Karpas-422 (cell line): ENCODE measurements around the gene SCP2. TPM values are rescaled to one million over a fixed set of nuclear protein-coding genes. Genes with fewer than 3 reads are reported as not detected.
A peak's percentile ranks its signal among the peaks of the same experiment; 100 is the strongest.

Experiments
- DNase-seq: peaks from one replicate; pipeline ENCODE4 v3.0.0-alpha.2; 2015
- H2AFZ ChIP-seq: fragments of 200-600 bp; sonication (generic); 2 replicates; pipeline ENCODE4 v1.6.1; 2014; ENCODE audit warnings: antibody characterized with exemption, low read length, mixed read lengths
- H3K27ac ChIP-seq: fragments of 200-600 bp; sonication (generic); 2 replicates; pipeline ENCODE4 v1.5.1; 2014; ENCODE audit warnings: mild to moderate bottlenecking, low read length, moderate library complexity
- H3K27me3 ChIP-seq: fragments of 200-600 bp; sonication (generic); 2 replicates; pipeline ENCODE4 v1.6.1; 2014; ENCODE audit warnings: low read length, mixed read lengths
- H3K36me3 ChIP-seq: fragments of 200-600 bp; sonication (generic); 2 replicates; pipeline ENCODE4 v1.6.1; 2014; ENCODE audit warnings: low read length, mixed read lengths; ENCODE audit not compliant: insufficient read depth
- H3K4me1 ChIP-seq: fragments of 200-600 bp; sonication (generic); 2 replicates; pipeline ENCODE4 v1.6.1; 2014; ENCODE audit warnings: mild to moderate bottlenecking, low read length, mixed read lengths
- H3K4me2 ChIP-seq: fragments of 200-600 bp; sonication (generic); 2 replicates; pipeline ENCODE4 v1.6.1; 2014; ENCODE audit warnings: low read length, low read depth, mild to moderate bottlenecking; ENCODE audit not compliant: poor library complexity, severe bottlenecking
- H3K4me3 ChIP-seq: fragments of 200-600 bp; sonication (generic); 2 replicates; pipeline ENCODE4 v1.5.1; 2014; ENCODE audit warnings: mild to moderate bottlenecking, antibody characterized with exemption, low read length, mixed read lengths
- H3K79me2 ChIP-seq: fragments of 200-600 bp; sonication (generic); 2 replicates; pipeline ENCODE4 v1.6.1; 2014; ENCODE audit warnings: mild to moderate bottlenecking, low read length, mixed read lengths
- H3K9ac ChIP-seq: fragments of 200-600 bp; sonication (generic); 2 replicates; pipeline ENCODE4 v1.6.0; 2014; ENCODE audit warnings: low read length
- H3K9me2 ChIP-seq: fragments of 200-600 bp; sonication (generic), shearing (Covaris generic); replicated peaks from 2 replicates; pipeline ENCODE4 v1.6.0; 2014; ENCODE audit warnings: mild to moderate bottlenecking, low read length, moderate library complexity; ENCODE audit not compliant: insufficient read depth
- H3K9me3 ChIP-seq: fragments of 300-700, 200-600 bp; sonication (generic); 2 replicates; pipeline ENCODE4 v1.6.1; 2014; ENCODE audit warnings: low read length, mixed read lengths
- H4K20me1 ChIP-seq: fragments of 200-600 bp; sonication (generic); 2 replicates; pipeline ENCODE4 v1.6.1; 2014; ENCODE audit warnings: mild to moderate bottlenecking, antibody characterized with exemption, low read length, low read depth; ENCODE audit not compliant: insufficient read depth
- total RNA-seq: library from RNA; depleted of rRNA; stranded (reverse); fragments of >200 nt; shearing (Covaris generic); gene quantifications from 2 replicates; pipeline ENCODE4 v1.2.3, GENCODE V29; 2014; ENCODE audit warnings: low replicate concordance

Gene SCP2
- total RNA-seq, 1 experiment from 2014 or later: 146 TPM

DNA sequence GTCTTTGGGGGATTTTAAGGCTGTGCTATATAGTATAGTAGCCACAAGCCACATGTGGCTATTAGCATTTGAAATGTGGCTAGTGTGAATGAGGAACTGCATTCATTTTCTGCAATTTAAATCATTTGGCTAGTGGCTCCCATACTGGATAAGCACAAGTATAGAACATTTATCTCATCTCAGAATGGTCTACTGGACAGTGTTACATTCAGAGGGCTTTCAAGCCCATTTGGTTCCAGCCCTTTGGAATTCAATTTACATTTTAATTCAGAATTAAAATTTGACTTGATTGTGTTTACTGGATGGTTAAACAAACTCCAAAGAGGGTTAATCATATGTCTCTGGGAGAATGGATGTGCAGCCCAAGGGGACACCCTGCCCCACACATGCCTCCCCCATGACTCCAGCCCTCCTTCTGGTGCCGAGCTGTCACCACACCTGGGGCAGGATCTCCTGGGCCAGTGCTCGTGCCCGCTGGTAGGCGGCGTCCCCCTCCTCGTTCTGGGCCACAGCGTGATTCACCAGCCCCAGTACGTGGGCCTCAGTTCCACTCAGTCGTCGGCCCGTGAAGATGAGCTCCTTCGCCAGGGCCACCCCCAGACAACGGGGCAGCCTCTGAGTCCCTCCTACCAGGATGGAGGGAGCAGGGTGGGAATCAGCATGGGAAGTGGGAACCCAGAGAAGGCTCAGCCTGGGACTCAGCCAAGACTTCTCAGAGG is 22.7 kb upstream of the SCP2 start:
- no peaks in the 10 kb centered on the region for H3K9me3 ChIP-seq
- no peaks in the 10 kb centered on the region for H3K4me1 ChIP-seq
- no peak overlapping the region for H3K9ac ChIP-seq
- no peaks in the 10 kb centered on the region for H3K9me2 ChIP-seq
- no peaks in the 10 kb centered on the region for H3K36me3 ChIP-seq
- H3K4me2 ChIP-seq: no peak overlapping the region
- no peak overlapping the region for H3K27ac ChIP-seq
- H3K4me3 ChIP-seq: no peak overlapping the region
- no peaks in the 10 kb centered on the region for H4K20me1 ChIP-seq
- no peaks in the 10 kb centered on the region for H3K79me2 ChIP-seq
- H2AFZ ChIP-seq: no peak overlapping the region
- DNase-seq: no peak
- H3K27me3 ChIP-seq: no peaks in the 10 kb centered on the region

- H4K20me1 ChIP-seq: no peaks in the 10 kb centered on the region
- no peaks in the 10 kb centered on the region for H3K36me3 ChIP-seq
- no peaks in the 10 kb centered on the region for H3K9me2 ChIP-seq
- H2AFZ ChIP-seq: peak overlapping the region; percentile 21; the same call in 1 of the 2 replicates
- H3K9me3 ChIP-seq: no peaks in the 10 kb centered on the region
- peak; percentile 66 for DNase-seq
- H3K4me1 ChIP-seq: no peaks in the 10 kb centered on the region
- no peak overlapping the region for H3K27ac ChIP-seq
- H3K27me3 ChIP-seq: no peaks in the 10 kb centered on the region
- no peaks in the 10 kb centered on the region for H3K79me2 ChIP-seq
- H3K4me3 ChIP-seq: no peak overlapping the region
- H3K4me2 ChIP-seq: no peak overlapping the region
- no peak overlapping the region for H3K9ac ChIP-seq
Measured at GRCh38 chr1:52904927-52905698, 22.0 kb upstream of the SCP2 start.

GRCh38 chr1:52906135-52906603 is 20.9 kb upstream of the SCP2 start:
- Histone ChIP-seq H2AFZ (no peak overlapping the region), H4K20me1 (no peaks in the 10 kb centered on the region), H3K4me2 (no peak overlapping the region), H3K36me3 (no peaks in the 10 kb centered on the region), H3K9me2 (no peaks in the 10 kb centered on the region), H3K9me3 (no peaks in the 10 kb centered on the region), H3K4me1 (no peaks in the 10 kb centered on the region), H3K27me3 (no peaks in the 10 kb centered on the region), H3K9ac (no peak overlapping the region), H3K4me3 (no peak overlapping the region), H3K27ac (no peak overlapping the region), H3K79me2 (no peaks in the 10 kb centered on the region)
- DNase-seq: no peak

DNA sequence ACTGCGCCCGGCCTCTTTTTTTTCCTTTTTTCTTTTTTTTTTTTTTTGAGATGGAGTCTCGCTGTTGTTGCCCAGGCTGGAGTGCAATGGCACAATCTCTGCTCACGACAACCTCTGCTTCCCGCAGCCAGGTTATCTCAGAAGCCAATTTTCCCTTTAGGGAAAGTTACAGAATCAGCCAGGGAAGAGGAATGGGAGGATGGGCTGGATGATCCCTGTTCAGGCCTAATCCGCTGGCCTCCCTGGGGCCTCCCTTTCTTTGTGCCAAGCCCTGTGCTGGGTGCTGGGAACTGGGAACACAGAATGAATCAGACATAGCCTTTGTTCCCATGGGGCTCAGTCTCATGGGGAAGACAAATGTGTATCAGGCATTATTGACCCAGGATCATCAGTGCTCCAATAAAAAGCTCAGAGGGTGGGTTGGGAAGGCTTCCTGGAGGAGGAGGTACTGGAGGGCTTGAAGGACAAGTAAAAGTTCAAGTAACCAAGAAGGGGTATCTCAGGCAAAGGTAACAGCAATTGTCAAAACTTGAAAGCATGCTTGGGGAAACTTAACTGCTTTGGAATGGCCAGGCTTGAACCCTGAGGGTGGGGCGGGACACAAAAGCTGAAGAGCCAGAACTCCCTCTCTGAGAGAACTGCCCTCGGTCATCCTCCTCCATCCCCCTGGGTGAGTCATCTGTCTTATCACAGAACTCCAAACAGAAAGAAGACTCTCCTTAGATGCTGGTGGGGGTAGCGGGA is 19.8 kb upstream of the SCP2 start:
- H3K79me2 ChIP-seq: no peaks in the 10 kb centered on the region
- no peak overlapping the region for H3K4me2 ChIP-seq
- H3K27me3 ChIP-seq: no peaks in the 10 kb centered on the region
- H3K9me3 ChIP-seq: no peaks in the 10 kb centered on the region
- no peaks in the 10 kb centered on the region for H3K4me1 ChIP-seq
- no peak overlapping the region for H2AFZ ChIP-seq
- H3K9ac ChIP-seq: no peak overlapping the region
- H3K36me3 ChIP-seq: no peaks in the 10 kb centered on the region
- no peak overlapping the region for H3K4me3 ChIP-seq
- no peak overlapping the region for H3K27ac ChIP-seq
- no peaks in the 10 kb centered on the region for H4K20me1 ChIP-seq
- no peaks in the 10 kb centered on the region for H3K9me2 ChIP-seq
- DNase-seq: no peak

GRCh38 chr1:52907812-52908153 is 19.3 kb upstream of the SCP2 start:
- Histone ChIP-seq H3K9me3 (no peaks in the 10 kb centered on the region), H3K4me1 (no peaks in the 10 kb centered on the region), H3K9ac (no peak overlapping the region), H3K79me2 (no peaks in the 10 kb centered on the region), H3K4me3 (no peak overlapping the region), H3K36me3 (no peaks in the 10 kb centered on the region), H3K4me2 (no peak overlapping the region), H3K9me2 (no peaks in the 10 kb centered on the region), H2AFZ (no peak overlapping the region), H3K27me3 (no peaks in the 10 kb centered on the region), H4K20me1 (no peaks in the 10 kb centered on the region), H3K27ac (no peak overlapping the region)
- no peak for DNase-seq

- Histone ChIP-seq H3K4me2 (no peak overlapping the region), H3K79me2 (no peaks in the 10 kb centered on the region), H3K4me3 (no peak overlapping the region), H3K4me1 (no peaks in the 10 kb centered on the region), H3K27me3 (no peaks in the 10 kb centered on the region), H3K9ac (no peak overlapping the region), H2AFZ (no peak overlapping the region), H3K27ac (no peak overlapping the region), H4K20me1 (no peaks in the 10 kb centered on the region), H3K9me3 (no peaks in the 10 kb centered on the region), H3K36me3 (no peaks in the 10 kb centered on the region), H3K9me2 (no peaks in the 10 kb centered on the region)
- no peak for DNase-seq
Measured at GRCh38 chr1:52911541-52911940, 15.5 kb upstream of the SCP2 start.

- Histone ChIP-seq H3K27ac (no peak overlapping the region), H3K9ac (no peak overlapping the region), H2AFZ (0 out of 2 replicates have a peak overlapping the region, but pooled peaks have one; percentile 16)
Measured at GRCh38 chr1:52913014-52913413, 14.1 kb upstream of the SCP2 start.

DNA sequence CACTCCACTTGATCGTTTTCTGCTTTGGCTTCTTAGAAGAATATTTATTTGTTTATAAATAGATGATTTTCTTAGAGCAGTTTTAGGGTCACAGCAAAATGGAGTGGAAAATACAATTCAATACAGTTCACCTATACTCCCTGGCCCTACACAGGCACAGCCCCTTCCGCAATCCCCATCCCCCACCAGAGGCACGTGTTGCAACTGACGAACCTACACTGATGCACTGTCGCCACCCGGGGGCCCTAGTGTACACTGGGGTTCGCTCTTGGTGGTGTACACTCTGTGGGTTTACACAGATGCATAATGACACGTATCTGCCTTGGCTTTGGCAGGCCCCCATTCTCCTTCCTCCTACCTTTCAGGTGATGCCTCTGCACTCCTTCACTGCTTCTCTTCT is 13.5 kb upstream of the SCP2 start:
- Histone ChIP-seq H3K36me3 (no peaks in the 10 kb centered on the region), H3K4me1 (no peaks in the 10 kb centered on the region), H3K4me3 (no peak overlapping the region), H3K9me3 (no peaks in the 10 kb centered on the region), H3K9ac (no peak overlapping the region), H2AFZ (peak overlapping the region; percentile 16; the same call in 1 of the 2 replicates), H4K20me1 (no peaks in the 10 kb centered on the region), H3K27ac (no peak overlapping the region), H3K4me2 (no peak overlapping the region), H3K27me3 (no peaks in the 10 kb centered on the region), H3K9me2 (no peaks in the 10 kb centered on the region), H3K79me2 (no peaks in the 10 kb centered on the region)
- peak; percentile 73 for DNase-seq

More at GRCh38 chr1:52913014-52913413, 14.1 kb upstream of the SCP2 start:
- Histone ChIP-seq H3K27me3 (no peaks in the 10 kb centered on the region), H3K79me2 (no peaks in the 10 kb centered on the region), H3K9me2 (no peaks in the 10 kb centered on the region), H3K9me3 (no peaks in the 10 kb centered on the region), H3K4me2 (no peak overlapping the region), H4K20me1 (no peaks in the 10 kb centered on the region), H3K4me3 (no peak overlapping the region), H3K36me3 (no peaks in the 10 kb centered on the region), H3K4me1 (no peaks in the 10 kb centered on the region)
- DNase-seq: no peak
